B cell (primary cell): Measurements from ENCODE around the gene IFIT5. TPM values are rescaled to one million over a fixed set of nuclear protein-coding genes. Genes with fewer than 3 reads are reported as not detected.
A peak's percentile ranks its signal among the peaks of the same experiment; 100 is the strongest.

ENCODE experiments used
- ATAC-seq: fragments of 200-7000 bp; cut with Tn5 transposase; one replicate; pipeline ENCODE4 v1.10.0; 2021; ENCODE audit warnings: low read depth, mild to moderate bottlenecking, moderate number of reproducible peaks, moderate library complexity
- CTCF ChIA-PET: fragments of 350-600 bp; sonication (Branson Sonifier 250); formaldehyde crosslinking; loops from one replicate; lab custom pipeline; 2021; ENCODE audit warnings: antibody characterized with exemption, inconsistent platforms; lab: Charles Lee
- POLR2A ChIA-PET: fragments of 350-600 bp; sonication (Branson Sonifier 250); formaldehyde crosslinking; loops from one replicate; lab custom pipeline; 2021; ENCODE audit warnings: antibody characterized with exemption; lab: Charles Lee
- DNase-seq: peaks from one replicate; pipeline ENCODE4 v3.0.0; 2013
- H2AFZ ChIP-seq: 2 replicates; pipeline ENCODE4 v1.6.1; 2012; ENCODE audit warnings: mild to moderate bottlenecking, low read depth, low read length; ENCODE audit not compliant: insufficient read depth, poor library complexity, severe bottlenecking
- H3K27ac ChIP-seq, 2 donors: 1 replicate in 1 of 2; 2 replicates in 1 of 2; pipeline ENCODE4 v1.5.1; 2012 to 2013; ENCODE audit warnings: low read length in 2 of 2, mild to moderate bottlenecking in 2 of 2, moderate library complexity in 1 of 2
- H3K27me3 ChIP-seq, 4 experiments: fragments of 200-600 bp in 1 of 4; sonication (generic) in 1 of 4; replicated peaks in 1 of 4; 1 replicate in 2 of 4; 2 replicates in 2 of 4; pipeline versions ENCODE4 v1.6.1 to v1.7.0; 2013 to 2016; ENCODE audit warnings: low read length in 3 of 4, mild to moderate bottlenecking in 2 of 4, mixed read lengths in 1 of 4, moderate library complexity in 1 of 4; ENCODE audit not compliant: insufficient read depth in 4 of 4, control insufficient read depth in 3 of 4; ENCODE audit errors: control extremely low read depth in 1 of 4
- H3K36me3 ChIP-seq, 2 experiments: replicated peaks in 1 of 2; 1 replicate in 1 of 2; 2 replicates in 1 of 2; pipeline versions ENCODE4 v1.6.1 to v1.7.1; 2013; ENCODE audit warnings: low read length in 1 of 2; ENCODE audit not compliant: insufficient read depth in 2 of 2, control insufficient read depth in 1 of 2; ENCODE audit errors: control extremely low read depth in 1 of 2, extremely low read depth in 1 of 2
- H3K4me1 ChIP-seq, 2 donors: fragments of 200-600 bp in 1 of 2; sonication (generic) in 1 of 2; 1 replicate in 1 of 2; 2 replicates in 1 of 2; pipeline versions ENCODE4 v1.5.1 to v1.6.1; 2013 to 2017; ENCODE audit warnings: low read length in 2 of 2; ENCODE audit not compliant: control insufficient read depth in 2 of 2, insufficient read depth in 2 of 2
- H3K4me2 ChIP-seq: replicated peaks from 2 replicates; pipeline ENCODE3; 2012; ENCODE audit warnings: mild to moderate bottlenecking, low read depth, low read length; ENCODE audit not compliant: poor library complexity, severe bottlenecking
- H3K4me3 ChIP-seq, 5 experiments: fragments of 200-600 bp in 1 of 5; sonication (generic) in 1 of 5; 1 replicate in 3 of 5; 2 replicates in 2 of 5; pipeline versions ENCODE4 v1.5.1 to v1.7.0; 2011 to 2016; ENCODE audit warnings: low read length in 4 of 5, mild to moderate bottlenecking in 4 of 5, low read depth in 2 of 5, control low read depth in 1 of 5, moderate library complexity in 1 of 5; ENCODE audit not compliant: insufficient read depth in 1 of 5; ENCODE audit errors: control extremely low read depth in 1 of 5, extremely low read depth in 1 of 5
- H3K79me2 ChIP-seq: fragments of 200-600 bp; sonication (generic); one replicate; pipeline ENCODE4 v1.6.0; 2016; ENCODE audit warnings: low read length; ENCODE audit not compliant: control insufficient read depth, insufficient read depth
- H3K9ac ChIP-seq: fragments of 200-600 bp; sonication (generic); 2 replicates; pipeline ENCODE4 v1.6.1; 2017; ENCODE audit warnings: mild to moderate bottlenecking, low read length, moderate library complexity
- H3K9me3 ChIP-seq, 3 donors: one replicate each; pipeline versions ENCODE4 v1.6.1 to v1.7.1; 2013; ENCODE audit warnings: low read length in 2 of 3; ENCODE audit not compliant: control insufficient read depth in 2 of 3, insufficient read depth in 1 of 3; ENCODE audit errors: control extremely low read depth in 1 of 3
- H4K20me1 ChIP-seq: 2 replicates; pipeline ENCODE4 v1.6.0; 2012; ENCODE audit warnings: mild to moderate bottlenecking, low read length; ENCODE audit not compliant: insufficient read depth, control insufficient read depth, poor library complexity, severe bottlenecking
- H3K27ac Mint-ChIP-seq: one replicate; pipeline ENCODE4 v1.8.0; 2021; ENCODE audit warnings: mixed read lengths
- H3K27me3 Mint-ChIP-seq: one replicate; pipeline ENCODE4 v1.8.0; 2021; ENCODE audit warnings: mixed read lengths
- H3K4me1 Mint-ChIP-seq: one replicate; pipeline ENCODE4 v1.8.0; 2021; ENCODE audit warnings: mixed read lengths
- H3K4me3 Mint-ChIP-seq: one replicate; pipeline ENCODE4 v1.8.0; 2021; ENCODE audit warnings: mixed read lengths
- H3K9me3 Mint-ChIP-seq: one replicate; pipeline ENCODE4 v1.8.0; 2022; ENCODE audit warnings: mixed read lengths; ENCODE audit not compliant: insufficient read depth
- EZH2 ChIP-seq: IDR thresholded peaks from 2 replicates; pipeline ENCODE4 v1.6.1; 2012; ENCODE audit warnings: borderline replicate concordance, low read depth, mild to moderate bottlenecking, moderate library complexity, low read length; ENCODE audit not compliant: insufficient read depth, poor library complexity, severe bottlenecking
- WGBS: methylation state at CpG from one replicate; pipeline ENCODE4 v1.1.5; 2013; ENCODE audit warnings: missing lambda C conversion rate; ENCODE audit not compliant: insufficient coverage; 5-methylcytosine and 5-hydroxymethylcytosine counted together
- intact Hi-C: fragments of 100-400 bp; cut with micrococcal nuclease; formaldehyde crosslinking; loops from one replicate; pipeline ENCODE4 v1.10.0; 2022
- polyA plus RNA-seq: library from polyadenylated mRNA; depleted of rRNA; stranded (reverse); fragments of >200 nt; gene quantifications from 2 replicates; pipeline ENCODE4 v1.2.3, GENCODE V29; 2012
- total RNA-seq, 2 donors: library from RNA; stranded (reverse); fragments of 120-200 nt in 1 of 2; gene quantifications; 1 replicate in 1 of 2; 2 replicates in 1 of 2; pipeline versions ENCODE4 v1.2.3 to v1.2.4, GENCODE V29; 2013 to 2022
- TF ChIP-seq, protein P1 (sequence below): fragments of 200-600 bp; IDR thresholded peaks from one replicate; pipeline ENCODE4 v1.8.0; 2022; ENCODE audit warnings: antibody characterized with exemption, mild to moderate bottlenecking

Gene IFIT5
- total and polyA plus RNA-seq, 2 donors (not counting 1 experiment from before 2014, with no cell fraction given), result 7.0 to 23.2 TPM

DNA sequence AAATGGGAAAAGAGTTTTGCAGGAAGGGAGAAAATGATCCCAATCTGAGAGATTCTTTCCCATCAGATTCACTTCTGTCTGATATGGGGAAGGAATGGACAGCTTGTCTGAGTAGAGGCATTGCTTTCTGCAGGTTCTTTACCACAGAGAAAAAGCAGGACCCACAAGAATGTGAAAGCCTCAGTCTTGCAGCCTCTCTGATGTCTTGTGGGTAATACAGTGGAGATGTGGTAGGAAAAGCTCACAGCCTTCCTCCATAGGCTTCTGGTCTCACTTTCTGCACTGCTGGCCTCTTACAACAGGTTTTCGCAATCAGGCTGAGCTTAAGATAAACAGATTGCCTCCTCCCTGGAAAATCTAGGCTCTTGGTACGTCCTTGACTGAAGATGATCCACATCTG is 21.4 kb upstream of the IFIT5 start:
- H3K4me1 ChIP-seq, result peaks cover 19 to 20% of the 10 kb centered on the region in 2 donors
- H3K9ac ChIP-seq, result peak overlapping the region; percentile 76
- H2AFZ ChIP-seq, result peak overlapping the region; percentile 77
- ChIA-PET POLR2A (interaction anchor here (0.6 kb wide), 1 partner anchor 462 kb away, joined by 4 read pairs; no protein-coding TSS in a partner anchor), CTCF (interaction anchor here (0.6 to 2.2 kb wide), 9 partner anchors 8 to 1771 kb away, joined by 3 to 10 read pairs (median 5); partner anchors contain the start of genes IFIT2 and IFIT5)
- H3K4me1 Mint-ChIP-seq, result peaks cover 28% of the 10 kb centered on the region
- no peaks in the 10 kb centered on the region for H3K9me3 Mint-ChIP-seq
- no peaks in the 10 kb centered on the region for H3K27me3 Mint-ChIP-seq
- H3K27ac Mint-ChIP-seq, result peak overlapping the region; percentile 81
- H3K4me3 ChIP-seq, result peak overlapping the region; percentile 59 to 94 (median 64)
- no peaks in the 10 kb centered on the region for H3K36me3 ChIP-seq
- H3K79me2 ChIP-seq, result peaks cover 29% of the 10 kb centered on the region
- DNase-seq (peak; percentile 14), ATAC-seq (no peak)
- 53% methylated on average over 2 of the region's 2 CpGs for WGBS
- H3K4me2 ChIP-seq, result peak overlapping the region; percentile 81
- no peaks in the 10 kb centered on the region for H3K9me3 ChIP-seq
- H3K4me3 Mint-ChIP-seq, result peak overlapping the region; percentile 93
- intact Hi-C loops, result loop anchor here (1.0 to 2.0 kb wide), 3 partner anchors 21 to 90 kb away; partner anchors contain the start of genes IFIT2 and IFIT5
- no peak for TF ChIP-seq EZH2
- TF ChIP-seq, protein P1, sequence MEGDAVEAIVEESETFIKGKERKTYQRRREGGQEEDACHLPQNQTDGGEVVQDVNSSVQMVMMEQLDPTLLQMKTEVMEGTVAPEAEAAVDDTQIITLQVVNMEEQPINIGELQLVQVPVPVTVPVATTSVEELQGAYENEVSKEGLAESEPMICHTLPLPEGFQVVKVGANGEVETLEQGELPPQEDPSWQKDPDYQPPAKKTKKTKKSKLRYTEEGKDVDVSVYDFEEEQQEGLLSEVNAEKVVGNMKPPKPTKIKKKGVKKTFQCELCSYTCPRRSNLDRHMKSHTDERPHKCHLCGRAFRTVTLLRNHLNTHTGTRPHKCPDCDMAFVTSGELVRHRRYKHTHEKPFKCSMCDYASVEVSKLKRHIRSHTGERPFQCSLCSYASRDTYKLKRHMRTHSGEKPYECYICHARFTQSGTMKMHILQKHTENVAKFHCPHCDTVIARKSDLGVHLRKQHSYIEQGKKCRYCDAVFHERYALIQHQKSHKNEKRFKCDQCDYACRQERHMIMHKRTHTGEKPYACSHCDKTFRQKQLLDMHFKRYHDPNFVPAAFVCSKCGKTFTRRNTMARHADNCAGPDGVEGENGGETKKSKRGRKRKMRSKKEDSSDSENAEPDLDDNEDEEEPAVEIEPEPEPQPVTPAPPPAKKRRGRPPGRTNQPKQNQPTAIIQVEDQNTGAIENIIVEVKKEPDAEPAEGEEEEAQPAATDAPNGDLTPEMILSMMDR, result no peak
- H3K27ac ChIP-seq, result peak overlapping the region; percentile 59 to 71
- no peaks in the 10 kb centered on the region for H4K20me1 ChIP-seq
- no peaks in the 10 kb centered on the region for H3K27me3 ChIP-seq

DNA sequence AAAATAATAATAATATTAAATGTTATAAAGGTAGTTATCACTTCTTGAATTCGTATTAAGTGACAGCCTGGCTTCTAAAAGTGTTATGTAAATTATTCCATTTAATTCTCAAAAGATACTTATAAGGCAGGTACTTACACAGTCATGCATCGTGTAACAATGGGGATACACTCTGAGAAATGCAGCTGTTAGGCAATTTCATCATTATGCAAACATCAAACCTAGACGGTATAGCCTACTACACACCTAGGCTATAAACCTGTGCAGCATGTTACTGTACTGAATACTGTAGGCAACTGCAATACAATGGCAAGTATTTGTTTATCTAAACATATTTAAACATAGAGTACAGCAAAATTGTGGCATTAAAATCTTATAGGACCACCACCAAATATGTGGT is 20.5 kb upstream of the IFIT5 start:
- TF ChIP-seq EZH2, result no peak
- TF ChIP-seq, protein P1, result no peak
- H3K27ac Mint-ChIP-seq, result no peak overlapping the region
- intact Hi-C loops, result loop anchor here (2.0 kb wide), 1 partner anchor 91 kb away; the partner anchor contains the start of gene IFIT2
- ChIA-PET CTCF (interaction anchor here (1.4 to 1.9 kb wide), 4 partner anchors 9 to 176 kb away, joined by 3 to 6 read pairs (median 4); no protein-coding TSS in a partner anchor), POLR2A (no interaction called here)
- no peaks in the 10 kb centered on the region for H3K27me3 Mint-ChIP-seq
- Histone ChIP-seq H2AFZ (no peak overlapping the region), H3K9ac (no peak overlapping the region), H3K4me3 (no peak overlapping the region), H3K4me1 (peaks cover 19 to 20% of the 10 kb centered on the region in 2 donors), H3K36me3 (no peaks in the 10 kb centered on the region), H3K27ac (no peak overlapping the region), H3K79me2 (peaks cover 29% of the 10 kb centered on the region), H4K20me1 (no peaks in the 10 kb centered on the region), H3K9me3 (no peaks in the 10 kb centered on the region), H3K4me2 (no peak overlapping the region), H3K27me3 (no peaks in the 10 kb centered on the region)
- peak overlapping the region; percentile 93 for H3K4me3 Mint-ChIP-seq
- ATAC-seq, result no peak
- peaks cover 28% of the 10 kb centered on the region for H3K4me1 Mint-ChIP-seq
- no CpG with 5 or more reads among the region's 3 CpGs for WGBS
- no peak for DNase-seq
- H3K9me3 Mint-ChIP-seq, result no peaks in the 10 kb centered on the region
